H9 (cell line): Measurements from ENCODE around the gene MTMR1. TPM values are rescaled to one million over a fixed set of nuclear protein-coding genes. Genes with fewer than 3 reads are reported as not detected.

Experiments used
- DNase-seq: peaks from one replicate; pipeline ENCODE4 v3.0.0-alpha.2; 2017
- H2AFZ ChIP-seq: one replicate; pipeline ENCODE4 v1.6.1; 2013; ENCODE audit warnings: mild to moderate bottlenecking, low read length, control low read depth, moderate library complexity
- H2AK5ac ChIP-seq: 2 replicates; pipeline ENCODE4 v1.6.1; 2013; ENCODE audit warnings: low read length, control low read depth, mixed read lengths; ENCODE audit not compliant: insufficient read length
- H2BK120ac ChIP-seq: one replicate; pipeline ENCODE4 v1.6.1; 2013; ENCODE audit warnings: low read depth, mild to moderate bottlenecking, low read length, control low read depth, inconsistent platforms; ENCODE audit not compliant: poor library complexity, severe bottlenecking
- H2BK12ac ChIP-seq: 2 replicates; pipeline ENCODE4 v1.6.1; 2013; ENCODE audit warnings: low read length, control low read depth, mixed read lengths, low read depth; ENCODE audit not compliant: insufficient read length
- H2BK15ac ChIP-seq: 2 replicates; pipeline ENCODE4 v1.6.1; 2013; ENCODE audit warnings: low read depth, low read length, control low read depth
- H2BK20ac ChIP-seq: one replicate; pipeline ENCODE4 v1.6.1; 2013; ENCODE audit warnings: low read depth, mild to moderate bottlenecking, low read length, control low read depth, inconsistent platforms; ENCODE audit not compliant: poor library complexity, severe bottlenecking
- H2BK5ac ChIP-seq: 2 replicates; pipeline ENCODE4 v1.6.1; 2013; ENCODE audit warnings: low read length, control low read depth, mixed read lengths; ENCODE audit not compliant: insufficient read length
- H3K14ac ChIP-seq: 2 replicates; pipeline ENCODE4 v1.6.1; 2013; ENCODE audit warnings: low read length, control low read depth; ENCODE audit not compliant: insufficient read depth
- H3K18ac ChIP-seq: 2 replicates; pipeline ENCODE4 v1.6.1; 2013; ENCODE audit warnings: low read depth, mild to moderate bottlenecking, mixed read lengths, low read length, control low read depth; ENCODE audit not compliant: insufficient read length
- H3K23ac ChIP-seq: 2 replicates; pipeline ENCODE4 v1.6.1; 2013; ENCODE audit warnings: low read length, control low read depth, mixed read lengths, low read depth; ENCODE audit not compliant: insufficient read length
- H3K23me2 ChIP-seq: 2 replicates; pipeline ENCODE4 v1.6.1; 2013; ENCODE audit warnings: low read depth, mild to moderate bottlenecking, mixed read lengths, low read length, control low read depth; ENCODE audit not compliant: insufficient read length, poor library complexity, severe bottlenecking
- H3K27ac ChIP-seq: 2 replicates; pipeline ENCODE4 v1.5.1; 2013; ENCODE audit warnings: low read length, control low read depth, mixed read lengths, low read depth; ENCODE audit not compliant: insufficient read length
- H3K27me3 ChIP-seq: 2 replicates; pipeline ENCODE4 v1.6.1; 2013; ENCODE audit warnings: low read length, control low read depth, inconsistent platforms; ENCODE audit not compliant: insufficient read depth
- H3K4ac ChIP-seq: 2 replicates; pipeline ENCODE4 v1.6.1; 2013; ENCODE audit warnings: low read depth, mild to moderate bottlenecking, control low read depth, inconsistent platforms, low read length, moderate library complexity
- H3K4me1 ChIP-seq: 2 replicates; pipeline ENCODE4 v1.6.1; 2013; ENCODE audit warnings: low read length, control low read depth, inconsistent platforms; ENCODE audit not compliant: insufficient read depth
- H3K4me2 ChIP-seq: 2 replicates; pipeline ENCODE4 v1.6.1; 2013; ENCODE audit warnings: low read length, control low read depth, mixed read lengths; ENCODE audit not compliant: insufficient read length, insufficient read depth
- H3K56ac ChIP-seq: 2 replicates; pipeline ENCODE4 v1.6.1; 2013; ENCODE audit warnings: low read depth, mild to moderate bottlenecking, mixed read lengths, low read length, control low read depth; ENCODE audit not compliant: insufficient read length
- H3K79me1 ChIP-seq: 2 replicates; pipeline ENCODE4 v1.6.1; 2013; ENCODE audit warnings: low read depth, mild to moderate bottlenecking, moderate library complexity, low read length, control low read depth, inconsistent platforms; ENCODE audit not compliant: insufficient read depth, poor library complexity, severe bottlenecking
- H3K79me2 ChIP-seq: 2 replicates; pipeline ENCODE4 v1.6.1; 2013; ENCODE audit warnings: low read length, control low read depth, inconsistent platforms; ENCODE audit not compliant: insufficient read depth
- H3K9ac ChIP-seq: 2 replicates; pipeline ENCODE4 v1.6.1; 2013; ENCODE audit warnings: low read length, control low read depth, mixed read lengths; ENCODE audit not compliant: insufficient read length; ENCODE audit errors: extremely low read depth
- H3K9me3 ChIP-seq: one replicate; pipeline ENCODE4 v1.6.1; 2013; ENCODE audit warnings: low read depth, low read length, inconsistent platforms; ENCODE audit not compliant: control insufficient read depth
- H3T11ph ChIP-seq: one replicate; pipeline ENCODE4 v1.6.1; 2013; ENCODE audit warnings: mild to moderate bottlenecking, low read length, control low read depth, inconsistent platforms
- H4K20me1 ChIP-seq: one replicate; pipeline ENCODE4 v1.6.1; 2013; ENCODE audit not compliant: control insufficient read depth, insufficient read length, insufficient read depth
- H4K5ac ChIP-seq: 2 replicates; pipeline ENCODE4 v1.6.1; 2013; ENCODE audit warnings: low read depth, mild to moderate bottlenecking, mixed read lengths, low read length, control low read depth; ENCODE audit not compliant: insufficient read length
- H4K8ac ChIP-seq: replicated peaks from 2 replicates; pipeline ENCODE4 v1.6.1; 2013; ENCODE audit warnings: low read length, control low read depth, mixed read lengths, low read depth; ENCODE audit not compliant: insufficient read length
- H4K91ac ChIP-seq: 2 replicates; pipeline ENCODE4 v1.6.1; 2013; ENCODE audit warnings: low read depth, mild to moderate bottlenecking, moderate library complexity, mixed read lengths, low read length, control low read depth; ENCODE audit not compliant: insufficient read length
- H3K27ac Mint-ChIP-seq, 3 experiments: 2 replicates in 2 of 3; 3 replicates in 1 of 3; pipeline ENCODE4 v1.8.0; 2020 to 2021; ENCODE audit warnings: mixed read lengths in 3 of 3, mild to moderate bottlenecking in 1 of 3, moderate library complexity in 1 of 3
- H3K27me3 Mint-ChIP-seq: 2 replicates; pipeline ENCODE4 v1.8.0; 2021; ENCODE audit warnings: low read depth, mild to moderate bottlenecking, moderate library complexity, mixed read lengths
- H3K36me3 Mint-ChIP-seq, 3 experiments: 2 replicates in 2 of 3; 3 replicates in 1 of 3; pipeline ENCODE4 v1.8.0; 2020 to 2021; ENCODE audit warnings: low read depth in 3 of 3, mixed read lengths in 3 of 3; ENCODE audit not compliant: insufficient read depth in 1 of 3
- H3K4me1 Mint-ChIP-seq, 2 experiments: 2 replicates each; pipeline ENCODE4 v1.8.0; 2020; ENCODE audit warnings: mixed read lengths in 2 of 2
- H3K4me3 Mint-ChIP-seq, 2 experiments: 2 replicates in 1 of 2; 3 replicates in 1 of 2; pipeline ENCODE4 v1.8.0; 2020 to 2021; ENCODE audit warnings: mild to moderate bottlenecking in 2 of 2, mixed read lengths in 2 of 2, moderate library complexity in 1 of 2
- H3K9me3 Mint-ChIP-seq, 2 experiments: 2 replicates in 1 of 2; 3 replicates in 1 of 2; pipeline ENCODE4 v1.8.0; 2020; ENCODE audit warnings: mild to moderate bottlenecking in 2 of 2, mixed read lengths in 2 of 2, moderate library complexity in 1 of 2
- CTCF ChIP-seq: fragments of 200-600 bp; sonication (generic); conservative IDR thresholded peaks from 3 replicates; pipeline ENCODE4 v1.8.0; 2021; ENCODE audit warnings: antibody characterized with exemption, mild to moderate bottlenecking
- WGBS: extraction: QIAGEN DNeasy Blood & Tissue Kit; methylation state at CpG from one replicate; pipeline ENCODE4 v1.1.7; 2013; ENCODE audit warnings: missing lambda C conversion rate, low lambda C conversion rate, mixed read lengths; ENCODE audit not compliant: insufficient read length; ENCODE audit errors: extremely low coverage; 5-methylcytosine and 5-hydroxymethylcytosine counted together
- total RNA-seq: library from RNA; stranded (reverse); gene quantifications from 2 replicates; pipeline ENCODE4 v1.2.1, GENCODE V29; 2021

MTMR1 gene
- total RNA-seq, 1 experiment from 2014 or later: 25.2 TPM

GRCh38 chrX:150769408-150769807 is 76.2 kb downstream of the MTMR1 start:
- Histone ChIP-seq H2BK5ac (no peak overlapping the region), H3K9ac (no peak overlapping the region), H2BK20ac (no peak overlapping the region), H2AFZ (no peak overlapping the region), H3K23ac (no peak overlapping the region), H4K5ac (no peak overlapping the region), H3K27ac (no peak overlapping the region), H2BK120ac (no peak overlapping the region), H2BK15ac (no peak overlapping the region), H4K20me1 (no peaks in the 10 kb centered on the region), H2AK5ac (no peak overlapping the region), H3K4me1 (peaks cover 4% of the 10 kb centered on the region; the same call in 1 of the 2 replicates), H3T11ph (no peak overlapping the region), H3K79me1 (no peaks in the 10 kb centered on the region), H3K4me2 (no peak overlapping the region), H3K23me2 (peaks cover 3% of the 10 kb centered on the region), H3K56ac (no peak overlapping the region), H3K4ac (no peak overlapping the region), H2BK12ac (no peak overlapping the region), H3K79me2 (no peaks in the 10 kb centered on the region), H4K91ac (no peak overlapping the region), H4K8ac (no peak overlapping the region), H3K27me3 (no peaks in the 10 kb centered on the region), H3K18ac (no peak overlapping the region), H3K14ac (no peak overlapping the region; the same call in 1 of the 2 replicates), H3K9me3 (no peaks in the 10 kb centered on the region)
- DNase-seq: no peak
- no peak overlapping the region for H3K4me3 Mint-ChIP-seq
- H3K27ac Mint-ChIP-seq: no peak overlapping the region; a peak in 1 of 7 replicates
- peaks cover 4 to 23% (median 8%) of the 10 kb centered on the region in 3 experiments; a peak in 6 of 7 replicates for H3K36me3 Mint-ChIP-seq
- peaks cover 2% of the 10 kb centered on the region for H3K27me3 Mint-ChIP-seq
- peaks cover 13 to 24% of the 10 kb centered on the region in 2 experiments for H3K4me1 Mint-ChIP-seq
- H3K9me3 Mint-ChIP-seq: peaks cover 47 to 54% of the 10 kb centered on the region in 2 experiments
- no CpG with 5 or more reads among the region's 13 CpGs for WGBS
- no peak for TF ChIP-seq CTCF
